HepG2 (cell line): ENCODE measurements around the gene CRYGA. TPM values are rescaled to one million over a fixed set of nuclear protein-coding genes. Genes with fewer than 3 reads are reported as not detected.

ENCODE experiments used
- FOSL1 ChIP-seq: sonication (generic); formaldehyde crosslinking; IDR thresholded peaks from 2 replicates; pipeline ENCODE4 v1.9.0; 2021; ENCODE audit warnings: missing genetic modification reagents, borderline replicate concordance
- FOXA3 ChIP-seq: IDR thresholded peaks from 2 replicates; pipeline ENCODE4 v1.6.1; 2016; ENCODE audit warnings: missing genetic modification reagents, missing compliant biosample characterization
- NFIC ChIP-seq: IDR thresholded peaks from 2 replicates; pipeline ENCODE4 v1.6.1; 2012; ENCODE audit warnings: mild to moderate bottlenecking, low read length, inconsistent platforms
- RFXANK ChIP-seq: IDR thresholded peaks from 2 replicates; pipeline ENCODE4 v1.6.1; 2016
- RFXAP ChIP-seq: sonication (generic); formaldehyde crosslinking; IDR thresholded peaks from 2 replicates; pipeline ENCODE4 v1.4.0; 2020; ENCODE audit warnings: missing genetic modification reagents, borderline replicate concordance
- TBX3 ChIP-seq: fragments of 450-650 bp; IDR thresholded peaks from 2 replicates; pipeline ENCODE4 v1.6.1; 2017; ENCODE audit warnings: antibody characterized with exemption, mild to moderate bottlenecking, inconsistent platforms, borderline replicate concordance
- ZBTB3 ChIP-seq: sonication (generic); formaldehyde crosslinking; IDR thresholded peaks from 2 replicates; pipeline ENCODE4 v1.4.0; 2020; ENCODE audit warnings: low read depth, mild to moderate bottlenecking, moderate library complexity, missing genetic modification reagents, borderline replicate concordance
- ZNF10 ChIP-seq: sonication (generic); formaldehyde crosslinking; IDR thresholded peaks from 2 replicates; pipeline ENCODE4 v1.4.0; 2020; ENCODE audit warnings: mild to moderate bottlenecking, low read depth, missing genetic modification reagents, borderline replicate concordance
- polyA plus RNA-seq, 8 experiments: library from polyadenylated mRNA; depleted of rRNA in 3 of 8; stranded (reverse) in 7 of 8; unstranded in 1 of 8; fragments of >200 nt; fragmentation: Illumina TruSeq in 4 of 8; extraction: Trizol in 4 of 8; gene quantifications; 2 replicates each; pipeline versions ENCODE4 v1.2.1 to v1.2.3, GENCODE V29; 2011 to 2016; ENCODE audit warnings: low read depth in 4 of 8, missing spikeins in 1 of 8, mixed read lengths in 1 of 8; ENCODE audit not compliant: insufficient read depth in 1 of 8
- total RNA-seq, 5 experiments: library from RNA; depleted of rRNA; stranded (reverse); fragments of >200 nt; fragmentation: Illumina TruSeq; extraction: Trizol; gene quantifications; 2 replicates each; pipeline ENCODE4 v1.2.3, GENCODE V29; 2016; ENCODE audit warnings: low read depth in 1 of 5
- TF ChIP-seq, protein P1 (sequence below): sonication (generic); formaldehyde crosslinking; conservative IDR thresholded peaks from 2 replicates; pipeline ENCODE4 v1.8.0; 2022; ENCODE audit warnings: missing genetic modification reagents
- TF ChIP-seq, protein P2 (sequence below): sonication (generic); formaldehyde crosslinking; IDR thresholded peaks from 2 replicates; pipeline ENCODE4 v1.8.0; 2022; ENCODE audit warnings: mild to moderate bottlenecking, missing genetic modification reagents, moderate library complexity
- TF ChIP-seq, protein P3 (sequence below): IDR thresholded peaks from 2 replicates; pipeline ENCODE4 v1.4.0; 2020; ENCODE audit warnings: mild to moderate bottlenecking, missing genetic modification reagents
- TF ChIP-seq, protein P4 (sequence below): sonication (generic); formaldehyde crosslinking; IDR thresholded peaks from 2 replicates; pipeline ENCODE4 v1.4.0; 2020; ENCODE audit warnings: mild to moderate bottlenecking, missing genetic modification reagents
- TF ChIP-seq, protein P5 (sequence below): IDR thresholded peaks from 2 replicates; pipeline ENCODE4 v1.6.1; 2012; ENCODE audit warnings: low read depth, low read length, improper control_type of control experiment
- TF ChIP-seq, protein P6 (sequence below), 2 experiments: sonication (generic) in 1 of 2; formaldehyde crosslinking in 1 of 2; IDR thresholded peaks; 2 replicates each; pipeline versions ENCODE4 v1.4.0 to v1.6.1; 2016 to 2020; ENCODE audit warnings: borderline replicate concordance in 1 of 2, low read depth in 1 of 2, mild to moderate bottlenecking in 1 of 2, missing genetic modification reagents in 1 of 2

CRYGA gene
- total and polyA plus RNA-seq, 2 of the 13 experiments (the other 11 are each of a cell fraction or from before 2014, with no cell fraction given), result not detected

DNA sequence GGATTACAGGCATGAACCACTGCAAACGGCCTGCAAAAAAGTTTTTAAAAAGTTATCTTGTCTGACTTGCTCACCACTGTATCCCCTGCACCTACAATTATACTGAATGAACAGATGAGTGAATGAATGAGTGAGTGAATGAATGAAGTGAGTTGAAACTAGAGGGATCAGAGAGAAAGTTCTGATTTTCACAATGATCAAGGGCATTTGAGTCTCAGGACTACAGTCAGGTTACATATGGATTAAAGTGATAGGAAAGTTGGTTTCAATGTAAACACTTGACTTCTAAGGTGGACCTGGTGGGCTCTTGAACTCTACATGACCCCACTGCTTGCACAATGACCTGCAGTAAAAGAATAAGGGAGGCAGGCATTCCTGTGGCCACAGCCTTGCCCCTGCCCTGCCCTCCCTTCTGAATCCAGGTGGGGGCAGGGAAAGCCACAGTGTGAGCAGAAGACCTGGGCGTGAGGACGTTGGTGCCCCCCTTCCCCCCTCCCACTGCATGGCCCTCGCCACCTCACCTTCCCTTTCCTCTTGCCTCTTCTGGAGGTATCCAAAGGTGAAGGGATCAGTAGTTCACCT is 15.7 kb upstream of the CRYGA start (continued):
- TF ChIP-seq, protein P1, sequence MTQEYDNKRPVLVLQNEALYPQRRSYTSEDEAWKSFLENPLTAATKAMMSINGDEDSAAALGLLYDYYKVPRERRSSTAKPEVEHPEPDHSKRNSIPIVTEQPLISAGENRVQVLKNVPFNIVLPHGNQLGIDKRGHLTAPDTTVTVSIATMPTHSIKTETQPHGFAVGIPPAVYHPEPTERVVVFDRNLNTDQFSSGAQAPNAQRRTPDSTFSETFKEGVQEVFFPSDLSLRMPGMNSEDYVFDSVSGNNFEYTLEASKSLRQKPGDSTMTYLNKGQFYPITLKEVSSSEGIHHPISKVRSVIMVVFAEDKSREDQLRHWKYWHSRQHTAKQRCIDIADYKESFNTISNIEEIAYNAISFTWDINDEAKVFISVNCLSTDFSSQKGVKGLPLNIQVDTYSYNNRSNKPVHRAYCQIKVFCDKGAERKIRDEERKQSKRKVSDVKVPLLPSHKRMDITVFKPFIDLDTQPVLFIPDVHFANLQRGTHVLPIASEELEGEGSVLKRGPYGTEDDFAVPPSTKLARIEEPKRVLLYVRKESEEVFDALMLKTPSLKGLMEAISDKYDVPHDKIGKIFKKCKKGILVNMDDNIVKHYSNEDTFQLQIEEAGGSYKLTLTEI (CRISPR knock-in tag), result no peak
- TF ChIP-seq FOSL1 (no peak), NFIC (no peak), ZBTB3 (CRISPR knock-in tag) (no peak), ZNF10 (CRISPR knock-in tag) (no peak), RFXANK (CRISPR knock-in tag) (no peak), TBX3 (no peak), RFXAP (CRISPR knock-in tag) (no peak), FOXA3 (CRISPR knock-in tag) (peak; percentile 57)
- TF ChIP-seq, protein P2, sequence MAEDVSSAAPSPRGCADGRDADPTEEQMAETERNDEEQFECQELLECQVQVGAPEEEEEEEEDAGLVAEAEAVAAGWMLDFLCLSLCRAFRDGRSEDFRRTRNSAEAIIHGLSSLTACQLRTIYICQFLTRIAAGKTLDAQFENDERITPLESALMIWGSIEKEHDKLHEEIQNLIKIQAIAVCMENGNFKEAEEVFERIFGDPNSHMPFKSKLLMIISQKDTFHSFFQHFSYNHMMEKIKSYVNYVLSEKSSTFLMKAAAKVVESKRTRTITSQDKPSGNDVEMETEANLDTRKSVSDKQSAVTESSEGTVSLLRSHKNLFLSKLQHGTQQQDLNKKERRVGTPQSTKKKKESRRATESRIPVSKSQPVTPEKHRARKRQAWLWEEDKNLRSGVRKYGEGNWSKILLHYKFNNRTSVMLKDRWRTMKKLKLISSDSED (CRISPR knock-in tag), result no peak
- TF ChIP-seq, protein P3, sequence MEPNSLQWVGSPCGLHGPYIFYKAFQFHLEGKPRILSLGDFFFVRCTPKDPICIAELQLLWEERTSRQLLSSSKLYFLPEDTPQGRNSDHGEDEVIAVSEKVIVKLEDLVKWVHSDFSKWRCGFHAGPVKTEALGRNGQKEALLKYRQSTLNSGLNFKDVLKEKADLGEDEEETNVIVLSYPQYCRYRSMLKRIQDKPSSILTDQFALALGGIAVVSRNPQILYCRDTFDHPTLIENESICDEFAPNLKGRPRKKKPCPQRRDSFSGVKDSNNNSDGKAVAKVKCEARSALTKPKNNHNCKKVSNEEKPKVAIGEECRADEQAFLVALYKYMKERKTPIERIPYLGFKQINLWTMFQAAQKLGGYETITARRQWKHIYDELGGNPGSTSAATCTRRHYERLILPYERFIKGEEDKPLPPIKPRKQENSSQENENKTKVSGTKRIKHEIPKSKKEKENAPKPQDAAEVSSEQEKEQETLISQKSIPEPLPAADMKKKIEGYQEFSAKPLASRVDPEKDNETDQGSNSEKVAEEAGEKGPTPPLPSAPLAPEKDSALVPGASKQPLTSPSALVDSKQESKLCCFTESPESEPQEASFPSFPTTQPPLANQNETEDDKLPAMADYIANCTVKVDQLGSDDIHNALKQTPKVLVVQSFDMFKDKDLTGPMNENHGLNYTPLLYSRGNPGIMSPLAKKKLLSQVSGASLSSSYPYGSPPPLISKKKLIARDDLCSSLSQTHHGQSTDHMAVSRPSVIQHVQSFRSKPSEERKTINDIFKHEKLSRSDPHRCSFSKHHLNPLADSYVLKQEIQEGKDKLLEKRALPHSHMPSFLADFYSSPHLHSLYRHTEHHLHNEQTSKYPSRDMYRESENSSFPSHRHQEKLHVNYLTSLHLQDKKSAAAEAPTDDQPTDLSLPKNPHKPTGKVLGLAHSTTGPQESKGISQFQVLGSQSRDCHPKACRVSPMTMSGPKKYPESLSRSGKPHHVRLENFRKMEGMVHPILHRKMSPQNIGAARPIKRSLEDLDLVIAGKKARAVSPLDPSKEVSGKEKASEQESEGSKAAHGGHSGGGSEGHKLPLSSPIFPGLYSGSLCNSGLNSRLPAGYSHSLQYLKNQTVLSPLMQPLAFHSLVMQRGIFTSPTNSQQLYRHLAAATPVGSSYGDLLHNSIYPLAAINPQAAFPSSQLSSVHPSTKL (CRISPR knock-in tag), result peak; percentile 86
- TF ChIP-seq, protein P4, sequence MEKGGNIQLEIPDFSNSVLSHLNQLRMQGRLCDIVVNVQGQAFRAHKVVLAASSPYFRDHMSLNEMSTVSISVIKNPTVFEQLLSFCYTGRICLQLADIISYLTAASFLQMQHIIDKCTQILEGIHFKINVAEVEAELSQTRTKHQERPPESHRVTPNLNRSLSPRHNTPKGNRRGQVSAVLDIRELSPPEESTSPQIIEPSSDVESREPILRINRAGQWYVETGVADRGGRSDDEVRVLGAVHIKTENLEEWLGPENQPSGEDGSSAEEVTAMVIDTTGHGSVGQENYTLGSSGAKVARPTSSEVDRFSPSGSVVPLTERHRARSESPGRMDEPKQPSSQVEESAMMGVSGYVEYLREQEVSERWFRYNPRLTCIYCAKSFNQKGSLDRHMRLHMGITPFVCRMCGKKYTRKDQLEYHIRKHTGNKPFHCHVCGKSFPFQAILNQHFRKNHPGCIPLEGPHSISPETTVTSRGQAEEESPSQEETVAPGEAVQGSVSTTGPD (CRISPR knock-in tag), result no peak
- TF ChIP-seq, protein P5, sequence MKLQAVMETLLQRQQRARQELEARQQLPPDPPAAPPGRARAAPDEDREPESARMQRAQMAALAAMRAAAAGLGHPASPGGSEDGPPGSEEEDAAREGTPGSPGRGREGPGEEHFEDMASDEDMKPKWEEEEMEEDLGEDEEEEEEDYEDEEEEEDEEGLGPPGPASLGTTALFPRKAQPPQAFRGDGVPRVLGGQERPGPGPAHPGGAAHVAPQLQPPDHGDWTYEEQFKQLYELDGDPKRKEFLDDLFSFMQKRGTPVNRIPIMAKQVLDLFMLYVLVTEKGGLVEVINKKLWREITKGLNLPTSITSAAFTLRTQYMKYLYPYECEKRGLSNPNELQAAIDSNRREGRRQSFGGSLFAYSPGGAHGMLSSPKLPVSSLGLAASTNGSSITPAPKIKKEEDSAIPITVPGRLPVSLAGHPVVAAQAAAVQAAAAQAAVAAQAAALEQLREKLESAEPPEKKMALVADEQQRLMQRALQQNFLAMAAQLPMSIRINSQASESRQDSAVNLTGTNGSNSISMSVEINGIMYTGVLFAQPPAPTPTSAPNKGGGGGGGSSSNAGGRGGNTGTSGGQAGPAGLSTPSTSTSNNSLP, result no peak
- TF ChIP-seq, protein P6, sequence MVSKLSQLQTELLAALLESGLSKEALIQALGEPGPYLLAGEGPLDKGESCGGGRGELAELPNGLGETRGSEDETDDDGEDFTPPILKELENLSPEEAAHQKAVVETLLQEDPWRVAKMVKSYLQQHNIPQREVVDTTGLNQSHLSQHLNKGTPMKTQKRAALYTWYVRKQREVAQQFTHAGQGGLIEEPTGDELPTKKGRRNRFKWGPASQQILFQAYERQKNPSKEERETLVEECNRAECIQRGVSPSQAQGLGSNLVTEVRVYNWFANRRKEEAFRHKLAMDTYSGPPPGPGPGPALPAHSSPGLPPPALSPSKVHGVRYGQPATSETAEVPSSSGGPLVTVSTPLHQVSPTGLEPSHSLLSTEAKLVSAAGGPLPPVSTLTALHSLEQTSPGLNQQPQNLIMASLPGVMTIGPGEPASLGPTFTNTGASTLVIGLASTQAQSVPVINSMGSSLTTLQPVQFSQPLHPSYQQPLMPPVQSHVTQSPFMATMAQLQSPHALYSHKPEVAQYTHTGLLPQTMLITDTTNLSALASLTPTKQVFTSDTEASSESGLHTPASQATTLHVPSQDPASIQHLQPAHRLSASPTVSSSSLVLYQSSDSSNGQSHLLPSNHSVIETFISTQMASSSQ (IDR thresholded peaks at IDR 0.05; ENCODE audit: low read depth), result no peak
- TF ChIP-seq, protein P6 (CRISPR knock-in tag; IDR thresholded peaks at IDR 0.05; ENCODE audit: borderline replicate concordance), result no peak
